ENCODE measurements around the gene VPS45. TPM values are rescaled to one million over a fixed set of nuclear protein-coding genes. Genes with fewer than 3 reads are reported as not detected.
"Not testable (repeated sequence)": the region's sequence is repeated elsewhere in the genome, so short reads cannot be mapped to it uniquely, and the experiment has no call there.

The VPS45 gene
- total and polyA plus RNA-seq, 2 of the 8 experiments (the other 6 are each of a cell fraction or from before 2014, with no cell fraction given): 19.1 to 27.6 TPM

GRCh38 chr1:150055507-150055906 is 12.1 kb upstream of the VPS45 start:
- not testable (repeated sequence) for H3K18ac ChIP-seq (ENCODE audit: extremely low read depth, low read length); H2BK120ac ChIP-seq (replicated peaks; ENCODE audit: low read depth, low read length); H2BK5ac ChIP-seq (ENCODE audit: low read depth, low read length); H3K9me3 ChIP-seq (ENCODE audit: insufficient read depth in 2 of 2, low read depth in 1 of 2, low read length in 1 of 2); H3K36me3 ChIP-seq (ENCODE audit: control insufficient read depth in 2 of 4, insufficient read depth in 4 of 4, low read length in 3 of 4); H4K91ac ChIP-seq (replicated peaks; ENCODE audit: insufficient read length, low read length); H3K4me2 ChIP-seq (ENCODE audit: insufficient read depth in 1 of 2, low read depth in 2 of 2, low read length in 2 of 2); H3K4me1 ChIP-seq (replicated peaks in 1 of 4; ENCODE audit: control insufficient read depth in 3 of 4, insufficient read depth in 4 of 4, low read length in 3 of 4); H2AK5ac ChIP-seq (ENCODE audit: low read depth, low read length); H2BK12ac ChIP-seq (ENCODE audit: low read depth, low read length); H3K27me3 ChIP-seq (replicated peaks in 1 of 4; ENCODE audit: control insufficient read depth in 3 of 4, extremely low read depth in 1 of 4, insufficient read depth in 3 of 4, low read length in 3 of 4); H3K56ac ChIP-seq (replicated peaks; ENCODE audit: insufficient read length, low read depth, low read length); H2AFZ ChIP-seq (ENCODE audit: low read length); H2BK20ac ChIP-seq (ENCODE audit: low read length); H3K14ac ChIP-seq (ENCODE audit: insufficient read length); DNase-seq (ENCODE audit: low read depth in 1 of 2, low spot score in 2 of 2); H4K8ac ChIP-seq (ENCODE audit: extremely low read depth, insufficient read depth, low read length); H3K23ac ChIP-seq (ENCODE audit: insufficient read length); FAIRE-seq; H3K79me2 ChIP-seq (ENCODE audit: control insufficient read depth in 1 of 2, insufficient read depth in 2 of 2, low read length in 2 of 2); H4K20me1 ChIP-seq (replicated peaks in 1 of 2; ENCODE audit: control insufficient read depth in 1 of 2, insufficient read depth in 2 of 2, low read length in 2 of 2); H3K79me1 ChIP-seq (ENCODE audit: low read depth, low read length); H2BK15ac ChIP-seq (ENCODE audit: low read length); H3K4ac ChIP-seq (replicated peaks; ENCODE audit: insufficient read length, low read depth, low read length); H3K9ac ChIP-seq (replicated peaks in 1 of 4; ENCODE audit: extremely low read depth in 1 of 4, low read depth in 3 of 4, low read length in 3 of 4); H3K27ac ChIP-seq (ENCODE audit: low read depth, low read length); H4K5ac ChIP-seq (ENCODE audit: insufficient read length, low read depth, low read length); H3K23me2 ChIP-seq (ENCODE audit: low read depth, low read length); H3K4me3 ChIP-seq (ENCODE audit: extremely low read depth in 1 of 4, insufficient read depth in 2 of 4, low read depth in 3 of 4, low read length in 4 of 4)
- WGBS, 2 experiments (ENCODE audit: extremely low coverage in 1 of 2, insufficient coverage in 1 of 2, insufficient read length in 1 of 2, insufficient replicate concordance in 2 of 2, low coverage in 1 of 2, low lambda C conversion rate in 2 of 2, missing lambda C conversion rate in 1 of 2): 97% methylated on average over 4 of the region's 4 CpGs; no CpG with 5 or more reads in 1 of the 2 experiments
- CTCF ChIA-PET (ENCODE audit: partially characterized antibody): interaction anchor here (0.6 to 1.3 kb wide), 2 partner anchors 43 to 132 kb away, joined by 3 to 4 read pairs; no protein-coding TSS in a partner anchor
- POLR2A ChIA-PET (ENCODE audit: partially characterized antibody): interaction anchor here (0.6 kb wide), 1 partner anchor 1034 kb away, joined by 4 read pairs; no protein-coding TSS in a partner anchor

Measured in H1 (cell line).